MV-4-11 (cell line): ENCODE results near the gene AGER.
A peak's percentile ranks its signal among the peaks of the same experiment; 100 is the strongest.
"Not testable (repeated sequence)": the region's sequence is repeated elsewhere in the genome, so short reads cannot be mapped to it uniquely, and the experiment has no call there.

ENCODE experiments used
- DNase-seq: peaks from one replicate; lab custom pipeline; 2025; lab: John Stamatoyannopoulos, UW

Gene AGER

DNA sequence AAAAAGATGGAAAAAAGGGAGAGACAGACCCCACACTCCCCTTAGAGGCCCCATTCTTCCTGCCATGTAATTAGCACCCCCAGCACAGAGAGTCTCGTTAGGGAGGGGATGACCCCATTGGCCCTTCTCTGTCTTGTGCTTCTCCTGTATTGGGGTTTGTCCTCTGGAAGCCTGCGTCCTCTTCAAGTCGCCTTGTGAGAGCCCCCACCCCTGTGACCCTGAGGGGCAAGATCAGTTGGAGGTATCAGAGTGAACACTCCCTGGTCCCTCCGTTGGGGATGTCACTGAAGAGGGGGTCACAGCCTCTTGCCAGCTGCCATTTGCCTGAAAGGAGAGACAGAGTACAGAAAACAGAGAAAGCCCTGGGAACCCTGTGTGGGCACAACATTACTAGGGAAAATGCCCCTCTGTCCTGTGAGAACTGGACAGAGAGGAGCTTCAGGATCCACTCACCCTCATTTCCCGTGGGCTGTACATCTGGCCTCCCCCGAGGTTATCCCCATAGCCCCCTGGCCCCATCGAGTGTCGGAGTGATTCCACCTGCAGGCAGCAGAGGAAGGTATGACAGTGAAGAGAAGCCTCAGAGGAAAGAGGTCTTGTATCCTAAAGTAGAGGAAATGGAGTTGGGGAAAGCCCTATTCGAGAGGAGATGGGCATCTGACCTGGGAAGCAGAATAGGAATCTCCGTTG, 2.2 kb upstream of the AGER start:
- not testable (repeated sequence) for DNase-seq

DNA sequence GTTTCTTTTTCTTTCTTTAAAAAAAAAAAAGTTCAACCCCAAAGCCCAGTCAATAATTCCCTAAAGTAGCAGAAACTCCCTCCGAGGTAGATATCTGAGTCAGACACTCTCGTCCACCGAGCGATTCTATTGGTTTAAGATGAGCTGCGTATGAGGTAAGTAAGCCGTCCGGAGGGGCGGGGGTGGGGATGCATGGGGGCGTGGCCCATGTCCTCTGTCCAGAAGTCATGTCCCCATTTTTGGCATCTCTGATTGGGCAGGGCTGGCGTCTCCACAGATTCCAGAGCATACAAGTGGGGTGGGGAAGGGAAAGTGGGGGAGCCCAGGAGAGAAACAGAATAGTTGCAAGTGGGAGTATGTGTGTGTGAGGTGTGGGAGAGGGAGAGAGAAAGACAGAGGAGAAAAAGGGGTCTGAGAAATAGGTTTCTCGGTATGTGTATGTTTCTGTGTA, 1.7 kb upstream of the AGER start:
- peak; percentile 71 for DNase-seq

DNA sequence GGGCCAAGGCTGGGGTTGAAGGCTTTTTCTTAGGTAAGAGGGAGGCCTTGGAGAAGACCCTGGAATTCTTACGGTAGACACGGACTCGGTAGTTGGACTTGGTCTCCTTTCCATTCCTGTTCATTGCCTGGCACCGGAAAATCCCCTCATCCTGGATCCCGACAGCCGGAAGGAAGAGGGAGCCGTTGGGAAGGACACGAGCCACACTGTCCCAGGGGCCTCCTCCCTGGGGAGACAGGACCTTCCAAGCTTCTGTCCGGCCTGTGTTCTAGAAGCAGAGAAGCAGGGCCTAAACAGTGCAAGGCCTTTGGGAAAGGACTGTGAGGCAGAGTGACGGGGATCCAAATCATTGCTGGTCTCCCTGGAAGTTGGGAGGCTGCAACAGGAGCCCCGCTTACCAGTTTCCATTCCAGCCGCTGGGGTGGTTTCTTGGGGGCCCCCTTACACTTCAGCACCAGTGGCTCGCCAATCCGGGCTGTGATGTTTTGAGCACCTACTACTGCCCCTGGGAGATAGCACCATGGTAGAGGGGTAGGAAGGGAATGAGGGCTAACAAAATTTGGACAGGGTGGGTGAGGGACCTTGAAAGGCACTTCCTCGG, 470 bp downstream of the AGER start:
- DNase-seq, result no peak

DNA sequence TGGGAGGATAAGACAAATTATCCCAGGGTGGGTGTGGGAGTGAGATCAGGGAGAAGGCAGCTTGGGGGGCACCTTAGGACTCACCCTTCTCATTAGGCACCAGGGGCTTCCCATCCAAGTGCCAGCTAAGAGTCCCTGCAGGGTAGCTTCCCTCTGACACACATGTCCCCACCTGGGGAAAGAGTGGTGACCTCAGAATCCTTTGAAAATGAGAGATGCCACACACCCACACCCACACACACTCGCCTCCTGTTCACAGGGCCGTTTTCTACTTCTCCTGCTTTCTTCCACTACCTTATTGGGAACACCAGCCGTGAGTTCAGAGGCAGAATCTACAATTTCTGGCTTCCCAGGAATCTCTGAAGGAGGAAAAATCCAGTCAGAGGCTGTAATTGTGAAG, 1.0 kb downstream of the AGER start:
- DNase-seq, result no peak

DNA sequence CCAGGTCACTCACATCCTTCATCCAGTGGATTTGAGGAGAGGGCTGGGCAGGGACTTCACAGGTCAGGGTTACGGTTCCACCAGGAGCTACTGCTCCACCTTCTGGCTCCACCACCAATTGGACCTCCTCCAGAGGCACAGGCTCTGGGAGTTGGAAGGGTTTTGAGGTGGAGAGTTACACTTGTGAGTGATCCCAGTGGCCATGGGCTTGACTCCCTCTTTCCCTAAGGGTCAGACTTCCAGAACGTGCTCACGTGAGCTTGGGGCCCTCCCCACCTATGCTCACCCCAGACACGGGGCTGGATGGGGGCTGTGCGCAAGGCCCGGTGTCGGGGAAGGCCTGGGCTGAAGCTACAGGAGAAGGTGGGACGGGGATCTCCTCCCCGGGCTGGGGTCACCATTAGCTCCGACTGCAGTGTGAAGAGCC, 1.5 kb downstream of the AGER start:
- DNase-seq, result no peak

DNA sequence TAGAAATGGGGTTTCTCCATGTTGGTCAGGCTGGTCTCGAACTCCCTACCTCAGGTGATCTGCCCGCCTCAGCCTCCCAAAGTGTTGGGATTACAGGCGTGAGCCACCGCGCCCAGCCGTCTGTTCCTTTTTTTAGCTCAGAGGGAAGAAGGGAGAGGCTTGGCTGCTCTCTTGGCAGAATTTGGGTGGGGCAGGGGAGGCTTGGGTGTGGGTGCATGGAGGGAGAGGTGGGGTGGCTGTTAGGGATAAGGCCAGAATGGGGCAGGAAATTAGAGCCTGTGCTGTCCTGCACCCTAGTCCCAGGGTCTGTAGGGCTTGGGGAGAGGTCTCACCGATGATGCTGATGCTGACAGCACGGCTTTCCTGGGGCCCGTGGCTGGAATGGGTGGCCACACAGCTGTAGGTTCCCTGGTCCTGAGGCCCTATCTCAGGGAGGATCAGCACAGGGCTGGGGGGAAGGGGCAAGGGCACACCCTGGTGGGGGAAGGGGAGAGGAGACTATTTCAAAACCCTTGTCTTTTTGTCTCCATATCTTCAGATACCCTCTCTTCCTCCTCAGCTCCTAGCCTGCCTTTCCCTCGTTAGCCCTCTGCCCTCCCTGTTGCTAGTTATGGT, 2.0 kb downstream of the AGER start:
- DNase-seq, result no peak

DNA sequence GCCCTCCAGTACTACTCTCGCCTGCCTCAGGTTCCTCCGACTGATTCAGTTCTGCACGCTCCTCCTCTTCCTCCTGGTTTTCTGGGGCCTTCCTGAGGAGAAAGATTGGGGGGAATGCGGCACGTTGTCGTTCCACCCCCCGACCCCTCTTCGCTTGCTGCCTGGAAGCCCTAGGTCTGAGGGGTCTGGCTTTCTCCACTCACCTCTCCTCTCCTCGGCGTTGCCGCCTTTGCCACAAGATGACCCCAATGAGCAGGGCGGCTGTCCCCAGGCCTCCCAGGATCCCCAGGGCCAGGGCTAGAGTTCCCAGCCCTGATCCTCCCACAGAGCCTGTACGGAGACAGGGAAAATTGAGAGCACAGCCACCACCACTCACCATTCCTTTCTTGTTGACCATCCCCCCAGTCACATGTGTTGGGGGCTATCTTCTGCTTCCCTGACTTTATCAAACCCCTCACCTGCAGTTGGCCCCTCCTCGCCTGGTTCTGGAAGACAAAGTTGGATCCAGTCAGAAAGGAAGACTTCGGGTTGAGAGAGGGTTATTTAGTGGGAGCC, 2.8 kb downstream of the AGER start:
- DNase-seq, result no peak

DNA sequence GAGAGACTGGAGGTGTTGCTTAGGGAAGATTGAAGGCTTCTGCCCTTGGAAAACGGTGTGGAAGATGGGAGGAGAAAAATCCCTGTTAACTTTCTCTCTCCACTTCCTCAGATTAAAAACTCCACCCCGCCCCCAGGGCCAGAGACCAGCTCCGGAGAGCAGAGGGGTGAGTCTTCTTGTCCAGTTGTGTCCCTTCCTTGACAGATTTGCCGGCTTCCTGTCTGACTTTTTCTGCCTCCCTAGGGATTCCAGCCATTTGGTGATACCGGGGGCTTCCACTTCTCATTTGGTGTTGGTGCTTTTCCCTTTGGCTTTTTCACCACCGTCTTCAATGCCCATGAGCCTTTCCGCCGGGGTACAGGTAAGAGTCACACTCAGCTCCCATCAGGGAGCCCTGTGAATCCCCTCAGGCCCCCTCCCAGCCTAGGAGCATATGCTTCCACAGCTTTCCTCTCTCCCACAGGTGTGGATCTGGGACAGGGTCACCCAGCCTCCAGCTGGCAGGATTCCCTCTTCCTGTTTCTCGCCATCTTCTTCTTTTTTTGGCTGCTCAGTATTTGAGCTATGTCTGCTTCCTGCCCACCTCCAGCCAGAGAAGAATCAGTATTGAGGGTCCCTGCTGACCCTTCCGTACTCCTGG, 4.2 kb downstream of the AGER start:
- DNase-seq, result no peak

DNA sequence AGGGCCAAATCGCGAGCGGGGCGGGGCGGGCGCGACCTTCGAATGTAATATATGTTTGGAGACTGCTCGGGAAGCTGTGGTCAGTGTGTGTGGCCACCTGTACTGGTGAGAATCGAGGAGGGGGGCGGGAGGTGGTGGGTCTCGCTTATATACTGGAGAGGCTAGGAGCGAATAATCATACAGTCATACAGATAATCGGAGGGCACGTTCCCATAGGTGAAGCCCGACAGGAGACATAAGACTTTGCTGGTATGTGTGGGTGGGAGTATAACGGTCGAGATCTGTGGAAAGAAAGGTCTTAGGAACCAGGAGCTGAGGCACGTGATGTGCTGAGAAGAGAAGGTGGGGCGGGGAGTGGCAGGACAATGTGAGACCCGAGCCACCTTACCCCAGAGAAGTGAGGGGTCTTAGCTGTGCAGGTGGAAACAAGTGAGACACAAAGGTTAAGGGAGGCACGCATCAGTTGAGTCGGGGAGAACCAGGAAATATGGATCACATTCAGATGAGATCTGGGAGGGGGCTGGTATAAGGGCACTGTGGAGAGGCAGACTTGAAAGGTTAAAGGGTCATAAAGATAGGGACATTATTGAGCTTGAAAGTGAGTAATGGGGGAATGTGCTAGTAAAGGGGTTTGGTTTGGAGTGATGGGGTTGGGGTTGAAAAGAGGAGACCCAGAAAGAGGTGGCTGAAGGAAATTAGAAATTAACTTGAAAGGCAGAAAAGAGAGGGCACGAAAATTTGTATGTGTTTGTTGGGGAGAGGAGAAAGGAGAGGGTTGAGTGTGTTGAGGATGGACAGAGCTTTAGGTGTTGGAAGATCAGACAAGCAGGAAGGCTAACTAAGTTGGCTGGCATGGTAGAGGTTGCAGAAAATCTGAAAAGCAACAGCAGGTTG, 5.3 kb downstream of the AGER start:
- no peak for DNase-seq

DNA sequence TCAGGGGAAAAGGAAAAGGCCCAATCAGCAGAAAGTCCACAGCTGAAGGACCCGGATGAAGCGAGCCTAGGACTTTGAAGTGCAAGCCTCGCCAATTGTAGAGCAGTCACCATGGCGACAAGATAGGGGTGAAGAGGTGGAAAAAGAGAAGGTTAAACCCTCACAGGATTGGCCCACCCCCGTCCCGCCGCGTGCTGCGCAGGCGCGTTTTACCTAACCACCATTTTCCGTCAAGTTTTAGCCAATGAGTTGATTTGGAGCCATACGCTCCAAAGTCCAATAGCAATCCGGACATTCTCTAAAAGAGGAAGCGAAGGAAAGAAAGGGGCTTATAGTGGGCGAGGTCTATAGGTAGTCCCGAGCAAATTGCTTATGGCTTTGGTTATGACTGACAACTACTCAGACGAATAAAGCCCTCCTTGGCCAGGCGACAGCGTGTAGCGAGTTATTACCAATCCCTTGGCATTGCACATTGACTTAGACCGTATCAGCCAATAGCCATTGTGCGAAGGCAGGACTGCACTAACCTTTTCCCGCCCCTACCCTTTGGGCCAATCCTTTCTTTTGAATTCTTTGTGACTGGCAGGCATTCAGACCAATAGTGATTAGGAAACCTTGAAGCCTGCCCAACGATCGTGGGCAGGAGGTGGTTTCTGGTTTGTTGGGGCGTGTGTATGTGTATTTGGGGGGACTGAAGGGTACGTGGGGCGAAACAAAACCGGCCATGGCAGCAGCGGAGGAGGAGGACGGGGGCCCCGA, 6.1 kb downstream of the AGER start, which contains the start of gene RNF5:
RNF5 (plus strand) TSS at position 618 of the 759 bp plus-strand sequence; CDS start at position 725, 107 bp downstream.
- peak; percentile 100 for DNase-seq

DNA sequence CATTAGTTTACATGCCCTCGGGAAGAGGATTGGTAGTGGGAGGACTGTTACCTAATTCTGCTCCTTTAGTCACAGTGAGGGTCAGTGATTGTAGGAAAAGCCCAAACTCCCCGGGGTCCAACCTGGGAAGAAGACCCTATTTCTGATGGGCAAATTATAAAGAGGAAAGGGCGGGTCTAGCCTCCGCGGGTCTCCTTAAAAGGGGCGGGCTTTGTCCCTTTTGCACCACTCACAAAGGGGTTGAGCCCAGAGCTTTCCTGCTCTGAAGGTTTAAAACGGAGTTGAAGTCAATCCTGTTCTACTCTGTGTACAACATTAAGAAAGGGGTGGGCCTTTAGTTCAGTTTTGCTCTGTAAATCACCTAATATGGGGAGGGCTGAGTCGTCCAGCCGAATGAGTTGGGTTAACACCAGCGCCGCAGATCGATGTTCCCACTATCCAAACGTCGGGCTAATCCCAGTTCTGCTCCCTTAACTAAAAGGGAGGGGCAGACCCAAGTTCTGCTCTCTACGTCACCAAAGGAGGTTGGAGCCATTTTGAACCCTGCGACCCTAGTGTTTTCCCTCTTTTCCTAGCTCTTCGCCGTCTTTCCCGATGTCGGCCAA, 6.8 kb downstream of the AGER start:
- peak; percentile 43 for DNase-seq

DNA sequence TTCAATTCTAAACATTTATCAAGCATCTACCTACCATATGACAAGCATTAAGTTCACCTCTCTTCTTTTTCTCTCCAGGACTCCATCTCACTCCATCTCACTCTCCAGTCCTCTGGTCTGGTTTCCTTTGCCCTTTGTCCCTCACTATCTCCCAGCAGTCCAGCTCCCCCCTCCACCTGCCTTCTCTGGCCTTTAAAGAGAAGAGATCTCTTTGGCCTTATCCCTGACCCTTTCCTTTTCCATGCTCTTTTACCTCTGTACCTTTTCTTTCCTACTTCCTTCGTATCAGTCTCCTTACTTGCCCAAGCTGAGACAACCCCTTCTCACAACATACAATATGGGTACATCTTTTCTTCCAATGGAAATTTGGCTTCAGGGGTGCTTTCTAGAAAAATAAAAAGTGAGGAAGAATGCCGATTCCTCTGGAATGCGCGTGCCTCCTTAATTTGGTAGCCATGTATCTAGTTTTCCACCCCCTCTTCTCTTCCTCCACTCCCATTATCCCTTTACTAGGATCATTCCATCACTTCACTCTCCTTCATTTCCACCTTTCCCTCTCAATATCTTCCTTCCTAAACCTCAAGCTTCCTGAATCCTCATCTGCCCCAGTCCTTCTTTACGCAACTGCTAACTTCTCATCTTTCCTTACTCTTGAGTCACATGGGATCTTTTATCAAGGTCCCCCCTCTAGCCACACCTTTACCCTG, 7.4 kb downstream of the AGER start:
- no peak for DNase-seq

DNA sequence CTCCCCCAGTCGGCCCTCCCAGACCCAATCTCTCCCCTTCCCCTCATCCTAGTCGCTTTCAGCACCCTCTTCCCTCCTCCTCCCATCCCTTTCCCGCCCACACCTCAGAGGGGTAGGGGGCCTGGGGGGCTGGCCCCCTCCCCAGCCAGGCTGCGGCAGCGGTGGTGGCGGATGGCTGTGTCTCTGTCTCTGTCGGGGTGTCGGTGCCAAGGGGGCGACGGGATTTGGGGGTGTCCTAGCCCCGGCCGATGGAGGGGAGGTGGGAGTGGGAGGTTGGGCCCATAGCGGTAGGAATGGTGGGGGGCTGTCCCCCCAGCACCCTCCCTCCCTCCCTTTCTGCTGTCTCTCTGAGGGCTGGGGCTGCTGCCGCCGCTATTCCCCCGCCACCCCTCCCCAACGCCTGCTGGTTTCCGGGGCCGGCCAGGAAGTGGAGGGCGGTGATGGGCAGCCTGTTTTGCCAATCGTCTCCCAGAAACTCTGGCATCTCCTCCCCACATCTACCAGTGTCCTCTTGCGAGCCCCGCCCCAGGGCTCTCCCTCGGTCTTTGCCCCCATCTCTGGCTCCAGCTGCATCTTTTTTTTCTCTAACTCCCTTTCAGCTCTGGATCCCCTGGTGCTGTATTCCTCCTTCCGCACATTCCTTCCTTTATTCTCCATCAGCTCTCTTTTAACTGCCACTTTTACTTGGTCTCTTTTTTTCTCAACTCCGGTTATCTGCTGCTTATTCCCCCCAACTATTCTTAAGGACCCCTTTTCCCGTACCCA, 8.2 kb downstream of the AGER start, which contains the start of gene AGPAT1:
AGPAT1 (minus strand) TSS at position 374 of the 765 bp plus-strand sequence. CDS start 4,588 bp downstream, outside the sequence.
- DNase-seq, result peak; percentile 92

DNA sequence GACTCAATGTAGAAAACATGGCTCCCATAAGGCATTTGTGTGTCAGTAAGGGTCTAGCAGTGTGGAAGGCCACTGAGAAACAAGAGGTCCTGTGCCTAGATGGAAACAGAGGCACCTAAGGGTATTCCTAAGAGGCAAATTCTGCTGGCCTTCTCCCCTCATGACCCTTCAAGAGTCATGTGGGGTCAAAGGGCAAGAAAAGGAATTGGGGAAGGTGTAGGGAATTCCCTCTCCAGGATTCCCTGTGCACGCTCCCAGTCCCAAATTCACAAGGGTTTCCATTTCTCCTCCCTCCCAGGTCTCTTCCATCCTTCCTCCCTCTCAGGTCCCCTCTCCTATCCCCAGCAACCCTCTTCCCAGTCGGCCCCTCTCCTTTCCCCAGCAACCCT, 8.7 kb downstream of the AGER start:
- no peak for DNase-seq

DNA sequence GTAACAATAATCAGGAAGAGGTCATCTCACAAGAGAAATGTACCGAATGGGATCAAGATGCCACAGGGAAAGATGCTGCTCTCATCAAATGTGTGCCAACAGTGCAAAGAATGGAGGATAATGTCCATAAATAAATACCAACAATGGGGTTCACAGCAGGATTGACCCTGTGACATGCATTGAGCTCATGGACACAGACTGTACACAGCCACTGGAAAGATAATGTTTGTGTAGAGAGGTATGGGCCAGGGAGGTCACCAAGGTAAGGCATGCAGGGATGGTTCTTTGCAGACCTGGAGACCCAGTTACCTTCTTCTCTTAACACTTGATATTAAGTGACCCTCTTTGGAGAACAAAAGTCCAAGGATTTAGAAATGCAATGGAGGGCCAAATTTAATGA, 9.6 kb downstream of the AGER start:
- DNase-seq, result no peak

DNA sequence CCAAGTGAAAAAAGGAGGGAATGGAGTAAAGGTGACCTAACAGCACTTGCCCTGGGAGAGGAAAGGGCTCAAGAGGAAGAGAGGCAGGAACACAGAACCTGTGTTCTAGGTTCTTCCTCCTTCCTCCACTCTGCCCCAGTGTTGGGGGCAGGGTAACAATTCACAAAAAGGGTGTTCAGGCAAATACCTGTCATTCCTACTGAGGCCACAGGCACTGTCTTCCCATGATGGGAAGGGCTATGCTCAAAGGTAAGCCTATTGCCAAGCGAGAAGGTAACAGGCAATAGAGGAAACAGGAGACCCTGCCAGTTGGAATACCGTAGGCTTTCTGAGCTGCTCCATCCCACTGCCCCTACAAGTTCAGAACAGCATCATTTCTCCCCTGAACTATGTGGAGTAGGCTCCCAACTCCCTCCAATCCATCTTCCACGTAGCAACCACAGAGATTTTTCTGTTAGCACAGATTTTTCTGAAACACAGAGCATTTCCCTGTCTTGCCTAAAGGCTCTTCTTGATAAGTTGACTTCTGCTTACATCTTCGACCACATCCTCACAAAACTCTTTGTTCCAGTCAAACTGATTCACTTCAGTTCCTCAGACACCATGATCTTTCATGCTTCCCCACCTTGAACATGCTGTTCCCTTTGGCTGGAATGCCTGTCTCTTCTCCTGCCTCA, 10.9 kb downstream of the AGER start:
- no peak for DNase-seq

DNA sequence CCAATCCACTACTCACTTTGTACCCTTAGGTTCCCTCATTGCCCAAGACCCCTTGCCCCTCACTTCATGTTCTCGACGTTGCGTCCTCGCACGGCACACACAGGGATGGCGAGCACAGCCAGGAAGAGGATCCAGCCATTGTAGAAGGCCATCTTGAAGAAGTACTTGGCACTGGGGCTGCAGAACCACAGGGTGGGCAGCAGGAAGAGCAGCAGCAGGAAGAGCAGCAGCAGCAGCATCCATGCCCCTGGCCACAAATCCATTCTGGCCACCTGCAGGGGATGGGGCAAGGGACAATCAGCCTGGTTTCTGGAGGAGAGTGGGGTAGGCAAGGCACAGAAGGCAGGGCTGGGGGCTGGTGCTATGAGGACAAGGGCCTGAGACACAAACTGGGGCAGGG, 12.8 kb downstream of the AGER start:
- DNase-seq, result no peak

DNA sequence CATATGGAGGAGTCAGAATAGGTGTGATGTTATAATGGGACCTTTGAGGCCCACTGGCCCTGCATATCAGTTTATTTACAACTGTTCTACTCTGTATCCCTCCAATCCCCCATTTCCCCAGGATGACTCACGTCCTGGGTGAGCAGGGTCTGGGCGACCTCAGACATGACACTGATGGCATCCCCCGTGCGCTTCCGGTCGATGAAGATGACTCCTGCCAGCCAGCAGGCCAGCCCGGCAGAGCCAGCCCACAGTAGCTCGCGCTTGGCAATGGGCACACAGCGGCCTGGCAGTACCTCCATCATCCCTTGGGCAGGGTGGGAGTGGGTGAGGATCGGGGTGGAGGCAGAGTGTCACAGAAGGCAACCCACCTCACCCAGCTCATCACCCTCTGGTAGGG, 13.8 kb downstream of the AGER start:
- no peak for DNase-seq
